HepG2 (cell line): ENCODE measurements around the gene MNT. TPM values are rescaled to one million over a fixed set of nuclear protein-coding genes. Genes with fewer than 3 reads are reported as not detected.

Experiments used
- ATF6 ChIP-seq: sonication (generic); formaldehyde crosslinking; conservative IDR thresholded peaks from 2 replicates; pipeline ENCODE4 v1.4.0; 2020; ENCODE audit warnings: missing genetic modification reagents
- GPN1 ChIP-seq: sonication (generic); formaldehyde crosslinking; IDR thresholded peaks from 2 replicates; pipeline ENCODE4 v1.5.1; 2020; ENCODE audit warnings: missing genetic modification reagents, borderline replicate concordance
- HCFC1 ChIP-seq: fragments of 150-350 bp; IDR thresholded peaks from 2 replicates; pipeline ENCODE4 v1.6.1; 2014; ENCODE audit warnings: low read depth, low read length
- MAF1 ChIP-seq: sonication (generic); formaldehyde crosslinking; IDR thresholded peaks from 2 replicates; pipeline ENCODE4 v1.5.0; 2020; ENCODE audit warnings: missing genetic modification reagents, borderline replicate concordance
- NFYB ChIP-seq: sonication (generic); formaldehyde crosslinking; IDR thresholded peaks from 2 replicates; pipeline ENCODE4 v1.4.0; 2020; ENCODE audit warnings: missing genetic modification reagents
- NR1H2 ChIP-seq: sonication (generic); formaldehyde crosslinking; IDR thresholded peaks from 2 replicates; pipeline ENCODE4 v1.8.1; 2022; ENCODE audit warnings: low read depth, missing genetic modification reagents, borderline replicate concordance
- PAX8 ChIP-seq: sonication (generic); formaldehyde crosslinking; IDR thresholded peaks from 2 replicates; pipeline ENCODE4 v1.8.0; 2022; ENCODE audit warnings: mild to moderate bottlenecking, missing genetic modification reagents, borderline replicate concordance
- RBFOX2 ChIP-seq: fragments of 200-400 bp; formaldehyde crosslinking; IDR thresholded peaks from 2 replicates; pipeline ENCODE4 v1.6.1; 2017; ENCODE audit warnings: low read depth, mild to moderate bottlenecking, low read length
- SALL1 ChIP-seq: sonication (generic); formaldehyde crosslinking; IDR thresholded peaks from 2 replicates; pipeline ENCODE4 v1.8.0; 2022; ENCODE audit warnings: mild to moderate bottlenecking, missing genetic modification reagents
- SETDB1 ChIP-seq: sonication (generic); formaldehyde crosslinking; IDR thresholded peaks from 2 replicates; pipeline ENCODE4 v1.5.1; 2020; ENCODE audit warnings: missing genetic modification reagents, mild to moderate bottlenecking, borderline replicate concordance
- SNAPC5 ChIP-seq: sonication (generic); formaldehyde crosslinking; IDR thresholded peaks from 2 replicates; pipeline ENCODE4 v1.8.1; 2023; ENCODE audit warnings: mild to moderate bottlenecking, missing genetic modification reagents, borderline replicate concordance
- SOX5 ChIP-seq: IDR thresholded peaks from 2 replicates; pipeline ENCODE4 v1.6.1; 2016; ENCODE audit warnings: borderline replicate concordance
- SP140L ChIP-seq: sonication (generic); formaldehyde crosslinking; IDR thresholded peaks from 2 replicates; pipeline ENCODE4 v1.4.0; 2020; ENCODE audit warnings: missing genetic modification reagents, borderline replicate concordance
- TCF12 ChIP-seq, 2 experiments: fragments of 450-650 bp in 1 of 2; sonication (generic) in 1 of 2; formaldehyde crosslinking in 1 of 2; IDR thresholded peaks; 2 replicates each; pipeline versions ENCODE4 v1.6.1 to v1.8.0; 2017 to 2022; ENCODE audit warnings: antibody characterized with exemption in 1 of 2, mild to moderate bottlenecking in 1 of 2, missing genetic modification reagents in 1 of 2, moderate library complexity in 1 of 2
- ZBTB14 ChIP-seq: sonication (generic); formaldehyde crosslinking; IDR thresholded peaks from 2 replicates; pipeline ENCODE4 v1.4.0; 2020; ENCODE audit warnings: missing genetic modification reagents
- ZFP90 ChIP-seq: sonication (generic); formaldehyde crosslinking; IDR thresholded peaks from 2 replicates; pipeline ENCODE4 v1.8.0; 2022; ENCODE audit warnings: missing genetic modification reagents, mild to moderate bottlenecking, inconsistent platforms, borderline replicate concordance
- ZHX1 ChIP-seq: sonication (generic); formaldehyde crosslinking; IDR thresholded peaks from 2 replicates; pipeline ENCODE4 v1.8.1; 2022; ENCODE audit warnings: low read depth, mild to moderate bottlenecking, missing genetic modification reagents
- ZNF251 ChIP-seq: sonication (generic); formaldehyde crosslinking; IDR thresholded peaks from 2 replicates; pipeline ENCODE4 v1.9.0; 2021; ENCODE audit warnings: mild to moderate bottlenecking, missing genetic modification reagents
- ZNF615 ChIP-seq: sonication (generic); formaldehyde crosslinking; IDR thresholded peaks from 2 replicates; pipeline ENCODE4 v1.5.0; 2020; ENCODE audit warnings: mild to moderate bottlenecking, missing genetic modification reagents, borderline replicate concordance
- ZNF788 ChIP-seq: sonication (generic); formaldehyde crosslinking; IDR thresholded peaks from 2 replicates; pipeline ENCODE4 v1.5.0; 2020; ENCODE audit warnings: mild to moderate bottlenecking, missing genetic modification reagents, borderline replicate concordance
- ZZZ3 ChIP-seq: sonication (generic); formaldehyde crosslinking; IDR thresholded peaks from 2 replicates; pipeline ENCODE4 v1.4.0; 2020; ENCODE audit warnings: missing genetic modification reagents, mild to moderate bottlenecking, borderline replicate concordance
- polyA plus RNA-seq, 8 experiments: library from polyadenylated mRNA; depleted of rRNA in 3 of 8; stranded (reverse) in 7 of 8; unstranded in 1 of 8; fragments of >200 nt; fragmentation: Illumina TruSeq in 4 of 8; extraction: Trizol in 4 of 8; gene quantifications; 2 replicates each; pipeline versions ENCODE4 v1.2.1 to v1.2.3, GENCODE V29; 2011 to 2016; ENCODE audit warnings: low read depth in 4 of 8, missing spikeins in 1 of 8, mixed read lengths in 1 of 8; ENCODE audit not compliant: insufficient read depth in 1 of 8
- total RNA-seq, 5 experiments: library from RNA; depleted of rRNA; stranded (reverse); fragments of >200 nt; fragmentation: Illumina TruSeq; extraction: Trizol; gene quantifications; 2 replicates each; pipeline ENCODE4 v1.2.3, GENCODE V29; 2016; ENCODE audit warnings: low read depth in 1 of 5

The MNT gene
- total and polyA plus RNA-seq, 2 of the 13 experiments (the other 11 are each of a cell fraction or from before 2014, with no cell fraction given), result 2.1 to 3.5 TPM

- TF ChIP-seq ZHX1 (no peak), ZNF788 (CRISPR knock-in tag) (peak; percentile 54; the same call in 1 of the 2 replicates), SNAPC5 (CRISPR knock-in tag) (0 out of 2 replicates have a peak, but pooled peaks have one; percentile 66), ATF6 (CRISPR knock-in tag) (no peak), SALL1 (CRISPR knock-in tag) (peak; percentile 79), ZZZ3 (CRISPR knock-in tag) (peak; percentile 52; the same call in 1 of the 2 replicates), SP140L (CRISPR knock-in tag) (peak; percentile 70; the same call in 1 of the 2 replicates), ZNF251 (CRISPR knock-in tag) (no peak), ZFP90 (CRISPR knock-in tag) (0 out of 2 replicates have a peak, but pooled peaks have one; percentile 51), ZBTB14 (CRISPR knock-in tag) (peak; percentile 74), SOX5 (CRISPR knock-in tag) (no peak; the same call in 1 of the 2 replicates), MAF1 (CRISPR knock-in tag) (no peak), ZNF615 (CRISPR knock-in tag) (0 out of 2 replicates have a peak, but pooled peaks have one; percentile 41), NR1H2 (CRISPR knock-in tag) (no peak), PAX8 (no peak), RBFOX2 (peak; percentile 95), NFYB (CRISPR knock-in tag) (no peak), GPN1 (CRISPR knock-in tag) (no peak), HCFC1 (peak; percentile 68), TCF12 (IDR thresholded peaks at IDR 0.05) (no peak), TCF12 (CRISPR knock-in tag; IDR thresholded peaks at IDR 0.05) (no peak), SETDB1 (CRISPR knock-in tag) (no peak)
These were observed 64.5 kb downstream of the MNT start, which contains the start of gene TSR1 (continued) for GRCh38 chr17:2336215-2336851.
